Measurements from ENCODE around the gene STK32A.

Gene STK32A

DNA sequence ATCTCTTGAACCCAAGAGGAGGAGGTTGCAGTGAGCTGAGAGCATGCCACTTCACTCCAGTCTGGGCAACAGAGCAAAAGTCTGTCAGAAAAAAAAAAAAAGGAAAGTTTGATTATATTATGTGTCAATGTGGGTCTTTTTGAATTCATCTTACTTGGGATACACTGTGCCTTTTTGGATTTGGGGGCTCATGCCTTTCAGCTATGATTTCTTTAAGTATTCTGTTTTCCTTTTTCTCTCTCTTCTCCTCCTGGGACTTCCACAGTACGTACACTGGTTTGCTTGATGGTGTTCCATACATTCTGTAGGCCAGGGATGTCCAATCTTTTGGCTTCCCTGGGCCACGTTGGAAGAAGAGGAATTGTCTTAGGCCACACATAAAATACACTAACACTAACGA lies 146.7 kb downstream of the STK32A start:
- Histone ChIP-seq H3K27me3 (ENCODE audit: control insufficient read depth, insufficient read depth, low read length) (no peaks in the 10 kb centered on the region), H3K9me3 (ENCODE audit: control insufficient read depth, low read depth, low read length) (no peaks in the 10 kb centered on the region), H3K9ac (ENCODE audit: low read length) (no peak overlapping the region), H3K4me3 (ENCODE audit: low read length) (no peak overlapping the region), H3K4me1 (ENCODE audit: control insufficient read depth, low read depth, low read length) (peaks cover 13% of the 10 kb centered on the region), H3K36me3 (ENCODE audit: control insufficient read depth, low read depth, low read length) (no peaks in the 10 kb centered on the region), H3K27ac (ENCODE audit: low read length) (no peak overlapping the region)

DNA sequence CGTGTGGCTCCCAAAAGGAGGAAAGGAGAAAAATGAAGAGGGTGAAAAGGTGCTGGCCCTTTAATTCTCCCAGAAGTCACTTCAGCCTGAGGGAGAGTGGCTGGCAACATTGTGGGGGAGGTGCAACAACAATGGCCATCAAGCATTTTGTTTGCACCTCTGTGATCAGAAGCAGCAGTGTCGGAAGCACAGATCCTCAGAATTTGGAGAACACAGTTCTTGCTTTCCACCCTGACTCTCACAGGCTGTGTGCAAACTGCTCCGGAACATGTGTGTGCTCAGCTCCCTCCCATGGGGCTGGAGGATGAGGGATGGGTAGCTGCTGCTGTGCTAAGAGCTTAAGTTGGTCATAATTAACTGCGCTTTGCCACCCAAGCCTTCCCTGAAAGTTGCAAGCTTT lies 147.9 kb downstream of the STK32A start:
- Histone ChIP-seq H3K27me3 (ENCODE audit: control insufficient read depth, insufficient read depth, low read length) (no peaks in the 10 kb centered on the region), H3K36me3 (ENCODE audit: control insufficient read depth, low read depth, low read length) (no peaks in the 10 kb centered on the region), H3K9me3 (ENCODE audit: control insufficient read depth, low read depth, low read length) (no peaks in the 10 kb centered on the region), H3K4me3 (ENCODE audit: low read length) (peak overlapping the region; percentile 16), H3K4me1 (ENCODE audit: control insufficient read depth, low read depth, low read length) (peaks cover 14% of the 10 kb centered on the region), H3K27ac (ENCODE audit: low read length) (no peak overlapping the region), H3K9ac (ENCODE audit: low read length) (no peak overlapping the region)

DNA sequence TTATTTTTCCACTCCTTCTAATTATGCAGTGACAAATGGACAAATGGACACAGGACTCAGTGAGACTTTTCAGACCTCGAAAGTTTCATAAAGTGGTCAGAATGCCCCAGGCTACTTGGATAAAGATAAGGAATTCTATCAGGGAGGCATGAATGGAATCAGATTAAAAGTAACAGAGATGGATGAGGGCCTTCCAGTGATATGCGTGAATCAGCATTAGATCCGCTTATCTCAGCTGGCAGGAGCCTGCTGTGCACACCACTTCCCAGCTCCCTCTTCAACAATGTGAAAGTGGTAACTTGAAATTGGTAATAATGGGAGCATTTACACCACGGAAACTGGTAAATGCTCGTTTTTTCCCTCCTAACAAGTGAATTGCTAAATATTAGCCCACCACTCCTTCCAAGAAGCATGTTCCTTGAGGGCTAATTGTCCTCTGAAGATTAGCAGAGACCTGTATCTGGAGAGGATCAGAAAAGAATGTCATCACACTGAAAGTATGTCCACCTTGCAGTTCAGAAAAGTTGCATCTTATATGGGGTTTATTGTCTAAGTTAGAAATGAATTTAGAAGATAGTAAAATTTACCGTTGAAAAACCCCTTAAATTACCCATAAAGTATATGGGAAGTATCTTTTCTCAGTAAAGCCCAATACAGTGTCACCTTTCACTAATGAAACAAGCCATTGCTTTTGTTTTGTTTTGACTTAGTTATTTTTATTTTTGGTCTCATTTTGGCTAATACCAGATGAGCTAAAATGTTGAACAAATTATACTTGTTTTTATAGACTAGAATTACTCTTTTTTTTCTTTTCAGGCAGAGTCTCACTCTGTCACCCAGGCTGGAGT lies 149.7 kb downstream of the STK32A start:
- H3K9me3 ChIP-seq (ENCODE audit: control insufficient read depth, low read depth, low read length), result no peaks in the 10 kb centered on the region
- peaks cover 25% of the 10 kb centered on the region for H3K4me1 ChIP-seq (ENCODE audit: control insufficient read depth, low read depth, low read length)
- no peak overlapping the region for H3K9ac ChIP-seq (ENCODE audit: low read length)

DNA sequence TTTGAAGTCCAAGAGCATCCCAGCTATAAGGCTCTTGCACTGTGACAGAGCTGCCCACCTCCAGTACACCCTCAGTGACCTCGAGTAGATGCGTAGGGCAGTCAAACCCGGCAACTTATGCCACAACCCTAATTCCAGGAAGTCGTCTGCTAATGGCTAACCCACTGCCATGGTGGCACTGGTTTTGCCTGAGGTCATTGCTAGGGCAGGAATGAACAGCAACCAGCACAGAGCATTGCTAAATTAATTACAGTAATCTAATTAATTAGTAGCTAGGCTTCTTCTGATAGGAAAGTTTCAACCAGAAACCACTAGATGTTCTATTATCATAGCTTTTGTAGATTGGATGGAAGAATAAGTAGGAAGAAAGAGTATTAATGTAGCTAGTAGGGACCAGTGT lies 152.3 kb downstream of the STK32A start:
- peaks cover 25% of the 10 kb centered on the region for H3K4me1 ChIP-seq (ENCODE audit: control insufficient read depth, low read depth, low read length)
- no peak overlapping the region for H3K4me3 ChIP-seq (ENCODE audit: low read length)
- H3K27me3 ChIP-seq (ENCODE audit: control insufficient read depth, insufficient read depth, low read length), result no peaks in the 10 kb centered on the region

More for the DNA sequence above, 149.7 kb downstream of the STK32A start:
- Histone ChIP-seq H3K27ac (ENCODE audit: low read length) (no peak overlapping the region), H3K4me3 (ENCODE audit: low read length) (no peak overlapping the region), H3K36me3 (ENCODE audit: control insufficient read depth, low read depth, low read length) (no peaks in the 10 kb centered on the region), H3K27me3 (ENCODE audit: control insufficient read depth, insufficient read depth, low read length) (no peaks in the 10 kb centered on the region)

DNA sequence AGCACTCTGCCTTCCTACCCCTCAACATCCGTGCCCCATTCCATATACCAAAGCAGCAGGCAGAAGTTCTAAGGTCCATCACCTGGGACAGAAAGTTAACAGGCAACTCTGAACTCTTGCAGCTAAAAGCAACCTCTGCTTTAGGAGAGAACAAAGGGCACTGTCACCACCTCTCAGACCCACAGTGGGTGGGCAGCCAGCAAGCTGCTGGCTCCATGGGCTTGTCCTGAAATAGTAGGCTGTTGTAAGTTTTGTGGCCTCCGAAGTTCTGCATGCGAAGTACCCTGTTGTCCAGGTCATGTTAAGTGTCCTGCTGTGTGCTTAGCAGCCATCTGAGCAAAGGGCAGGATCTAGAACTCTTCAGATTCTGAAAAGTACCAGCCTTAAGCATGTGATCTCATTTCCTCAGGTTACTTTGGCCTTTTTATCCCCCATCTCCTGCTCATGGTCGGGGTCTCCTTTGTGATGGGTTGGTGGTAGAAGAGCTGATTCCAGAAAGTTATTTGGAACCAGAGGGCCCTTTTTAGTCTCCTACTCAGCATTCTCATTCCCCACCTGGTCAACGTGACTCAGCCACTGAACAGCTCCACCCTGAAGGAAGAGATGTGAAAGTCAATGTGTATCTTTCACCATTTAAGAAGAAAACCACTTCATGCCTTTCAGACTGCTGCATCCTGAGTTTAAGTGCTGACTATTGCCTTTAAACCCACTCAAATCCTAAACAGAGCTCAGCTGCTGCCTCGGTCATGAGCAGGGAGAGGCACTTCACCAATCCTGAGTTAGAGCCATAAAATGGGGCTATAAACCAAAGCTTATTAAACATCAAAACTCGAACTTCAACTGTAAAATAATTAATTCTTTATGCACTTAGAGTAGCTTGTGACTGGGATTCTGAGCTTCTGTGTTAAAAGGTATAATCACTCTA lies 153.6 kb downstream of the STK32A start:
- Histone ChIP-seq H3K4me3 (ENCODE audit: low read length) (no peak overlapping the region), H3K9ac (ENCODE audit: low read length) (no peak overlapping the region), H3K36me3 (ENCODE audit: control insufficient read depth, low read depth, low read length) (peaks cover 30% of the 10 kb centered on the region), H3K27ac (ENCODE audit: low read length) (no peak overlapping the region), H3K4me1 (ENCODE audit: control insufficient read depth, low read depth, low read length) (peaks cover 19% of the 10 kb centered on the region), H3K27me3 (ENCODE audit: control insufficient read depth, insufficient read depth, low read length) (no peaks in the 10 kb centered on the region), H3K9me3 (ENCODE audit: control insufficient read depth, low read depth, low read length) (no peaks in the 10 kb centered on the region)

More for the DNA sequence above, 152.3 kb downstream of the STK32A start:
- Histone ChIP-seq H3K36me3 (ENCODE audit: control insufficient read depth, low read depth, low read length) (peaks cover 16% of the 10 kb centered on the region), H3K9me3 (ENCODE audit: control insufficient read depth, low read depth, low read length) (no peaks in the 10 kb centered on the region), H3K9ac (ENCODE audit: low read length) (no peak overlapping the region), H3K27ac (ENCODE audit: low read length) (no peak overlapping the region)

DNA sequence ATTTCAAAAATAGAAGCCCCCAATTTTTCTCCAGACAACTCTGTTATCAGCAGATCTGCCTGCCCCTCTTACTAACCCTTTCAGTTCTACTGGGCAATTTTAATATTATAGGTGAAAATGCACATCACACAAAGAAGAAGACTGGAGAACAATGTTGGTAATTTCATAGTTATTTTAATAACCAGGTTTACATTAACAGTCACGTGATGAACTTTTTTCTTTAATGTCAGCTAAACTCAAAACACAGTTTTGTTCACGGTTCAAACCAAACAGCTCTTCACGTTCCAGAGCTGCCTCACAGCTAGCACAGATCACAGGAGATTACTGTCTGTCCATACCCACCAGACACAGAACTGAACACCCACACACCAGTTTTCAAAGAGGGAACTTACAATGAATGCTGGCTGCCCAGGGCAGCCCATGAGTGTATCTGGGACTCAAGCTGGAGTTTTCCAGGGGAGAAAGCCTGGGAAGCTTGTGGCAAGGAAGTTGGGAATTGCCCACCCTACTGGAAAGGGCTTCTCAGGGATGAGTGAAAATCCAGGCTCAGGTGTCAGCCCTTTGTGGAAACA lies 155.9 kb downstream of the STK32A start:
- no peak overlapping the region for H3K9ac ChIP-seq (ENCODE audit: low read length)
- no peak overlapping the region for H3K4me3 ChIP-seq (ENCODE audit: low read length)
- peaks cover 12% of the 10 kb centered on the region for H3K4me1 ChIP-seq (ENCODE audit: control insufficient read depth, low read depth, low read length)
- no peaks in the 10 kb centered on the region for H3K27me3 ChIP-seq (ENCODE audit: control insufficient read depth, insufficient read depth, low read length)
- H3K9me3 ChIP-seq (ENCODE audit: control insufficient read depth, low read depth, low read length), result no peaks in the 10 kb centered on the region
- no peak overlapping the region for H3K27ac ChIP-seq (ENCODE audit: low read length)
- peaks cover 53% of the 10 kb centered on the region for H3K36me3 ChIP-seq (ENCODE audit: control insufficient read depth, low read depth, low read length)

DNA sequence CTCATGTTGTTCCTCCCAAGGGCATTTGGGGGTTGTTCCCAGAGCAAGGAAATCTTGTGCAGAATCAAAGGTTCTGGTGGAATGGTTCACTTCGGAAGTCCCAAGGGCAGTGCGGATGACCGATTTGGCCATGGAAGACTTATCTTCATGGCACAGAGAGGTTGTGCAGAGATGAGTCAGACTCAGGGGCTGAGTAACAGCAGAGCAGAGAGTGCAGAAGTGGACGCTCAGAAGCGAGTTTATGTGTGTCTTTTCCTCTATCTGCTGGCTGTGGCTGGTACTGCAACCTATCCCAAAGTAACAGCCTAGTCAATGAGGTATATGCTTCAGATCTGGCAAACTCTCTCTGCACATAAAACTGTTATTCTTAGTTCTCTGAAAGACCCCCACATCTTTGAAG lies 157.0 kb downstream of the STK32A start:
- H3K27me3 ChIP-seq (ENCODE audit: control insufficient read depth, insufficient read depth, low read length), result no peaks in the 10 kb centered on the region
- H3K4me1 ChIP-seq (ENCODE audit: control insufficient read depth, low read depth, low read length), result peaks cover 12% of the 10 kb centered on the region
- H3K36me3 ChIP-seq (ENCODE audit: control insufficient read depth, low read depth, low read length), result peaks cover 62% of the 10 kb centered on the region
- no peaks in the 10 kb centered on the region for H3K9me3 ChIP-seq (ENCODE audit: control insufficient read depth, low read depth, low read length)
- H3K27ac ChIP-seq (ENCODE audit: low read length), result no peak overlapping the region
- H3K4me3 ChIP-seq (ENCODE audit: low read length), result no peak overlapping the region
- no peak overlapping the region for H3K9ac ChIP-seq (ENCODE audit: low read length)

DNA sequence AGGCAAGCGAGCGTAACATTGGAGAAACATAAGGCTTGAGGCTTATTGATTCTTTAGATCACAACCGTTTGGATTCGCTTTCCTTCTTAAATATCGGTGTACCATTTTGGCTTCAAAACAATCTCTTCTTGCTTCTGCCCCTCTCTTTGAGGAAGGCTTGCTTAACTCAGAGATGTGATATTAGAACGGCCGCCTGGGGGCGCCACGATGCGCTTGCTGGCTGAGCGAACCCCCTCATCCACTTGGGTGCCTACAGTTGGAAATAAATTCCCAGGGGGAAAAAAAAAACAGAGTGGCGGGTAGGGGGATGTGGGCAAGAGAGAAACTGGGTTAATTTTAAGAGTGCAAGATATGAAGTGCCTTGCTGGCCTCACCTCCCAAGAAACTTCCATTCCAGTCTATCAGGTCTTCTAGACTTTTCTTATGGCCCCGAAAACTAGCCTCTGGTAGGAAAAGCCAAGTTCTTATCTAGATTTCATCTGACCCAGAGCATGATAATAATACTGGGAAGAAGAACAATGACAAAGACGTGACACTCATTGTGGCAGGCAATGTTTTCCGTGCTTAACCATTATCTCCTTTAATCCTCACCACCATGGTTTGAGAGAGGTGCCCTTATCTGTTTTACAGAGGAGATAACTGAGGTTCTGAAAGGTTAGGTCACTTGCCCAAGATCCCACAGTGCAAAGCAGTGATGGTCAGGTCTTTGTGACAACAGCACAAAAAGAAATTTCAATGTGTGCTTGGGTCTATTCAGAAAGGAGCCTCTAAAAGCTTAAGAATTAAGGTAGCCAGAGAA lies 159.2 kb downstream of the STK32A start:
- no peak overlapping the region for H3K27ac ChIP-seq (ENCODE audit: low read length)
- peaks cover 84% of the 10 kb centered on the region for H3K36me3 ChIP-seq (ENCODE audit: control insufficient read depth, low read depth, low read length)
- no peak overlapping the region for H3K9ac ChIP-seq (ENCODE audit: low read length)
- H3K27me3 ChIP-seq (ENCODE audit: control insufficient read depth, insufficient read depth, low read length), result no peaks in the 10 kb centered on the region
- no peaks in the 10 kb centered on the region for H3K9me3 ChIP-seq (ENCODE audit: control insufficient read depth, low read depth, low read length)
- H3K4me1 ChIP-seq (ENCODE audit: control insufficient read depth, low read depth, low read length), result no peaks in the 10 kb centered on the region
- H3K4me3 ChIP-seq (ENCODE audit: low read length), result no peak overlapping the region

DNA sequence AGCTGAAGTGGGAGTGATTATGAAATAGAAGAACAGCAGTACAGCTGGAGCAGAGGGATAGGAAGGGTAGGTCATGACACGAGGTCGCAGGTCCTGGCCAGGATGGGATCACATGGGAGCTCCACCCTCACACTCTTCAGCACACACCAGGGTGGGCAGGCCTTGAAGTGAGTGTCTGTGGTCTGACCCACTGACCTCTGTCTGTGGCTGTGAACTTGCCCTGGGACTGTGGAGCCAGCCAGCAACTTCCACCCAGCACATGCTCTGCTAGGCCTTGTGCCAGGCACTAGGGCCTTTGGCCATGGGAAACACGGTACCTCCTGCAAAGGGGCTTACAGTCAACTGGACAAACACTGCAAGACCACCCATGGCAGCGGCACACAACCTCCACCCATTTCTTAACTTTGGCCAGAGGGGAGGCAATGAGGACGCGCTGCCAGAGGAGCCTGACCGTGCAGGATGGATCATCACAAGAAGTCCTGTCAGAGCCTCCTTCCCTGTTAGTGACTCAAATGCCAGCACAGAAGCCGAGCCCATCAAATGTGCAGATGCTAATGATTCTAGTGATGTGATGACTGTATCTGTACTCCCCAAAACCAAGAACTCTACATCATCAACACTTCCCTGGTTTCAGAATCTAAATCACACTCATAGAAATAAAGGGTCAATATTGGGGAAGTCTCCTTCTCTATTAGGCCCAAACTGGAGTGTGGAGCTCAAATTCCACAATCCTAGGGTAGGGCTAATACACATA lies 161.4 kb downstream of the STK32A start:
- H3K27me3 ChIP-seq (ENCODE audit: control insufficient read depth, insufficient read depth, low read length), result no peaks in the 10 kb centered on the region
- no peak overlapping the region for H3K9ac ChIP-seq (ENCODE audit: low read length)
- no peak overlapping the region for H3K27ac ChIP-seq (ENCODE audit: low read length)
- no peaks in the 10 kb centered on the region for H3K4me1 ChIP-seq (ENCODE audit: control insufficient read depth, low read depth, low read length)
- H3K9me3 ChIP-seq (ENCODE audit: control insufficient read depth, low read depth, low read length), result no peaks in the 10 kb centered on the region
- peaks cover 98% of the 10 kb centered on the region for H3K36me3 ChIP-seq (ENCODE audit: control insufficient read depth, low read depth, low read length)
- H3K4me3 ChIP-seq (ENCODE audit: low read length), result no peak overlapping the region

DNA sequence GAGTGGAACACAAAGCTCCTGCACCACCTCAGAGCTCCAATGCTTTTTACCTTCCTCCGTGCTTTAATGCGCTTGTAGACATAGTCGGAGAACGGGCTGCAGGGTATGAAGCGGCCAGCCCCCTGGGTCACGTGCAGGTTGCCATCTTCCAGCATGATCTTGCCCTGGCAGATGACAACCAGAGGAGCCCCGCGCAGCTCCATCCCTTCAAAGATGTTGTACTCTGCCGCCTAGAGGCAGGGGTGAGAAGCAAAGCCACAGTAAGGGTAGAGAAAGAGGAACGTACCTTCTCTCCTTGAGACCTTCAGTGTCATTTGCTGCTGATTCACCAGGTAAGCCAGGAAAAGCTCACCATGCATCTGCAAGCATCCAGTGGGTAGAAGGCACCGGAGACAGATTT lies 162.8 kb downstream of the STK32A start:
- H3K27me3 ChIP-seq (ENCODE audit: control insufficient read depth, insufficient read depth, low read length), result no peaks in the 10 kb centered on the region
- no peak overlapping the region for H3K4me3 ChIP-seq (ENCODE audit: low read length)
- H3K36me3 ChIP-seq (ENCODE audit: control insufficient read depth, low read depth, low read length), result peaks cover 95% of the 10 kb centered on the region
- no peak overlapping the region for H3K9ac ChIP-seq (ENCODE audit: low read length)
- H3K9me3 ChIP-seq (ENCODE audit: control insufficient read depth, low read depth, low read length), result no peaks in the 10 kb centered on the region
- H3K4me1 ChIP-seq (ENCODE audit: control insufficient read depth, low read depth, low read length), result no peaks in the 10 kb centered on the region
- no peak overlapping the region for H3K27ac ChIP-seq (ENCODE audit: low read length)
